GM21825 (cell line): ENCODE data around the gene HID1.
"Not testable (repeated sequence)": the region's sequence is repeated elsewhere in the genome, so short reads cannot be mapped to it uniquely, and the experiment has no call there.

Experiments used
- ATAC-seq: cut with Tn5 transposase; IDR thresholded peaks from one replicate; pipeline ENCODE4 v1.9.1; 2021; ENCODE audit warnings: mild to moderate bottlenecking, moderate library complexity; ENCODE audit not compliant: unreplicated experiment

Gene HID1

GRCh38 chr17:74924250-74924948 is 48.2 kb downstream of the HID1 start, which contains the start of gene OTOP2:
TSS of gene OTOP2 (plus strand) at chr17:74924273. CDS start at chr17:74924633, 360 bp downstream.
- no peak for ATAC-seq

GRCh38 chr17:74923538-74924249 is 48.9 kb downstream of the HID1 start:
- no peak for ATAC-seq

- no peak for ATAC-seq
Measured at GRCh38 chr17:74922694-74923537, 49.6 kb downstream of the HID1 start, which contains the start of gene USH1G. TSS of gene USH1G (minus strand) at chr17:74923255. CDS start at chr17:74923073, 182 bp downstream.

GRCh38 chr17:74922172-74922571 is 50.4 kb downstream of the HID1 start:
- no peak for ATAC-seq

- ATAC-seq: no peak
Measured at GRCh38 chr17:74921769-74922168, 50.8 kb downstream of the HID1 start.

- no peak for ATAC-seq
Measured at GRCh38 chr17:74921026-74921681, 51.4 kb downstream of the HID1 start.

- no peak for ATAC-seq
Measured at GRCh38 chr17:74920642-74921025, 51.9 kb downstream of the HID1 start.

- no peak for ATAC-seq
Measured at GRCh38 chr17:74920306-74920620, 52.3 kb downstream of the HID1 start.

- no peak for ATAC-seq
Measured at GRCh38 chr17:74919440-74920305, 52.9 kb downstream of the HID1 start.

- no peak for ATAC-seq
Measured at GRCh38 chr17:74918906-74919305, 53.7 kb downstream of the HID1 start.

- ATAC-seq: no peak
Measured at GRCh38 chr17:74917430-74917829, 55.1 kb downstream of the HID1 start.

- ATAC-seq: no peak
Measured at GRCh38 chr17:74916851-74917199, 55.7 kb downstream of the HID1 start.

- ATAC-seq: no peak
Measured at GRCh38 chr17:74916136-74916850, 56.3 kb downstream of the HID1 start.

GRCh38 chr17:74911423-74911822 is 61.1 kb downstream of the HID1 start:
- ATAC-seq: not testable (repeated sequence)

- not testable (repeated sequence) for ATAC-seq
Measured at GRCh38 chr17:74909097-74909496, 63.5 kb downstream of the HID1 start.

- no peak for ATAC-seq
Measured at GRCh38 chr17:74907012-74907411, 65.5 kb downstream of the HID1 start.

GRCh38 chr17:74906214-74906793 is 66.3 kb downstream of the HID1 start:
- ATAC-seq: not testable (repeated sequence)

GRCh38 chr17:74904687-74905409 is 67.7 kb downstream of the HID1 start:
- no peak for ATAC-seq
